ENCODE data around the gene MPPED2.

- no peak for TF ChIP-seq SP1 (IDR thresholded peaks at IDR 0.05)
- TF ChIP-seq ELF4 (IDR thresholded peaks at IDR 0.05) = no peak
- TF ChIP-seq TARDBP (IDR thresholded peaks at IDR 0.05) = no peak
- no peak for TF ChIP-seq FOXM1 (IDR thresholded peaks at IDR 0.05; ENCODE audit: borderline replicate concordance)
- no peak for TF ChIP-seq ARNT (IDR thresholded peaks at IDR 0.05)
- no peak for TF ChIP-seq NFRKB (IDR thresholded peaks at IDR 0.05)
Measured at GRCh38 chr11:30467176-30467575, 119.0 kb downstream of the MPPED2 start.
